GM20431 (cell line): ENCODE data around the gene CLDN5.

Experiments
- in situ Hi-C: fragments of 300-500 bp; cut with MseI, MboI; formaldehyde crosslinking; loops from one replicate; pipeline ENCODE4 v1.15.0; 2020; ENCODE audit warnings: low sequenced_read_pairs; ENCODE audit not compliant: unreplicated experiment

CLDN5 gene

GRCh38 chr22:19508024-19508776 lies 16.0 kb downstream of the CLDN5 start:
- in situ Hi-C loops = loop anchor here (10.0 kb wide), 1 partner anchor 127 kb away; no protein-coding TSS in a partner anchor

- in situ Hi-C loops = loop anchor here (10.0 kb wide), 1 partner anchor 127 kb away; no protein-coding TSS in a partner anchor
These were observed 16.7 kb downstream of the CLDN5 start for GRCh38 chr22:19507534-19507861.

GRCh38 chr22:19506212-19506611 lies 18.0 kb downstream of the CLDN5 start:
- in situ Hi-C loops = loop anchor here (10.0 kb wide), 1 partner anchor 129 kb away; no protein-coding TSS in a partner anchor

- in situ Hi-C loops = loop anchor here (10.0 kb wide), 1 partner anchor 129 kb away; no protein-coding TSS in a partner anchor
These were observed 18.5 kb downstream of the CLDN5 start for GRCh38 chr22:19505735-19506126.

- in situ Hi-C loops = loop anchor here (10.0 kb wide), 1 partner anchor 130 kb away; no protein-coding TSS in a partner anchor
These were observed 19.1 kb downstream of the CLDN5 start for GRCh38 chr22:19504900-19505734.

- in situ Hi-C loops = loop anchor here (10.0 kb wide), 1 partner anchor 131 kb away; no protein-coding TSS in a partner anchor
These were observed 20.3 kb downstream of the CLDN5 start for GRCh38 chr22:19503869-19504268.

- in situ Hi-C loops = loop anchor here (10.0 kb wide), 1 partner anchor 131 kb away; no protein-coding TSS in a partner anchor
These were observed 20.8 kb downstream of the CLDN5 start for GRCh38 chr22:19503367-19503766.

- in situ Hi-C loops = loop anchor here (10.0 kb wide), 1 partner anchor 133 kb away; no protein-coding TSS in a partner anchor
These were observed 22.2 kb downstream of the CLDN5 start for GRCh38 chr22:19501897-19502447.

GRCh38 chr22:19499880-19500242 lies 24.3 kb downstream of the CLDN5 start:
- in situ Hi-C loops = loop anchor here (10.0 to 25.0 kb wide), 2 partner anchors 135 to 313 kb away; partner anchors contain the start of gene SLC25A1

GRCh38 chr22:19499236-19499879 lies 24.9 kb downstream of the CLDN5 start:
- in situ Hi-C loops = loop anchor here (25.0 kb wide), 1 partner anchor 312 kb away; the partner anchor contains the start of gene SLC25A1

- in situ Hi-C loops = loop anchor here (25.0 kb wide), 1 partner anchor 312 kb away; the partner anchor contains the start of gene SLC25A1
These were observed 25.4 kb downstream of the CLDN5 start for GRCh38 chr22:19498866-19499190.

- in situ Hi-C loops = loop anchor here (25.0 kb wide), 1 partner anchor 311 kb away; the partner anchor contains the start of gene SLC25A1
These were observed 25.9 kb downstream of the CLDN5 start for GRCh38 chr22:19498154-19498865.

- in situ Hi-C loops = loop anchor here (25.0 kb wide), 1 partner anchor 310 kb away; the partner anchor contains the start of gene SLC25A1
These were observed 27.0 kb downstream of the CLDN5 start for GRCh38 chr22:19497245-19497644.

GRCh38 chr22:19496324-19496630 lies 27.9 kb downstream of the CLDN5 start:
- in situ Hi-C loops = loop anchor here (25.0 kb wide), 1 partner anchor 309 kb away; the partner anchor contains the start of gene SLC25A1

- in situ Hi-C loops = loop anchor here (25.0 kb wide), 1 partner anchor 308 kb away; the partner anchor contains the start of gene SLC25A1
These were observed 28.5 kb downstream of the CLDN5 start for GRCh38 chr22:19495562-19496323.

GRCh38 chr22:19494676-19495173 lies 29.5 kb downstream of the CLDN5 start:
- in situ Hi-C loops = loop anchor here (25.0 kb wide), 1 partner anchor 307 kb away; the partner anchor contains the start of gene SLC25A1

- in situ Hi-C loops = loop anchor here (25.0 kb wide), 1 partner anchor 307 kb away; the partner anchor contains the start of gene SLC25A1
These were observed 30.1 kb downstream of the CLDN5 start for GRCh38 chr22:19494001-19494560.
